Kidney (tissue), 14 donors: ENCODE results near the gene SLC7A1. TPM values are rescaled to one million over a fixed set of nuclear protein-coding genes. Genes with fewer than 3 reads are reported as not detected.

Experiments used
- DNase-seq, 5 donors: peaks; one replicate each; pipeline ENCODE4 v3.0.0-alpha.2; 2013 to 2020
- FAIRE-seq: peaks from 2 replicates; lab custom pipeline; 2012; peaks lifted over from hg19 to GRCh38; lab: Jason Lieb, UNC
- H3K27ac ChIP-seq, 2 donors: one replicate each; pipeline ENCODE4 v1.7.0; 2013; ENCODE audit warnings: low read depth in 2 of 2, low read length in 2 of 2, inconsistent platforms in 1 of 2
- H3K27me3 ChIP-seq: one replicate; pipeline ENCODE4 v1.7.1; 2013; ENCODE audit warnings: low read length, inconsistent platforms; ENCODE audit not compliant: control insufficient read depth, insufficient read depth
- H3K36me3 ChIP-seq, 3 donors: one replicate each; pipeline versions ENCODE4 v1.7.0 to v1.7.1; 2013; ENCODE audit warnings: low read length in 3 of 3, control low read depth in 1 of 3, inconsistent platforms in 1 of 3; ENCODE audit not compliant: insufficient read depth in 3 of 3, control insufficient read depth in 2 of 3
- H3K4me1 ChIP-seq, 3 donors: one replicate each; pipeline versions ENCODE4 v1.7.0 to v1.7.1; 2013; ENCODE audit warnings: low read length in 3 of 3, inconsistent platforms in 1 of 3, low read depth in 1 of 3; ENCODE audit not compliant: control insufficient read depth in 2 of 3, insufficient read depth in 2 of 3
- H3K4me3 ChIP-seq, 3 donors: one replicate each; pipeline versions ENCODE4 v1.7.0 to v1.8.1; 2013; ENCODE audit warnings: low read length in 3 of 3, control low read depth in 1 of 3, inconsistent platforms in 1 of 3
- H3K9ac ChIP-seq, 3 donors: one replicate each; pipeline versions ENCODE4 v1.7.0 to v1.7.1; 2013; ENCODE audit warnings: low read length in 3 of 3, control low read depth in 1 of 3, inconsistent platforms in 1 of 3
- H3K9me3 ChIP-seq, 3 donors: one replicate each; pipeline versions ENCODE4 v1.7.0 to v1.7.1; 2013; ENCODE audit warnings: low read length in 3 of 3, control low read depth in 1 of 3, inconsistent platforms in 1 of 3; ENCODE audit not compliant: control insufficient read depth in 2 of 3, insufficient read depth in 1 of 3
- intact Hi-C: fragments of 100-400 bp; cut with DNase I; formaldehyde crosslinking; loops from one replicate; pipeline ENCODE4 v1.11.1; 2022
- polyA plus RNA-seq: library from polyadenylated mRNA; stranded (reverse); fragments of 350-450 nt; fragmentation: Illumina TruSeq; extraction: RNeasy Lipid Tissue Mini Kit (QIAGEN cat#74804); gene quantifications from one replicate; pipeline ENCODE4 v1.2.3, GENCODE V29; 2014; ENCODE audit warnings: low read depth, low replicate concordance; ENCODE audit not compliant: insufficient read depth
- total RNA-seq: library from RNA; stranded (reverse); fragmentation: NEBNext Ultra II Directional; extraction: Animal tissue kit (Norgen Biotek cat#: 25700); gene quantifications from one replicate; pipeline ENCODE4 v1.2.1, GENCODE V29; 2021
- TF ChIP-seq, protein P1 (sequence below): IDR thresholded peaks from 3 replicates; pipeline ENCODE4 v1.5.1; 2012; ENCODE audit warnings: mild to moderate bottlenecking, moderate library complexity, borderline replicate concordance; ENCODE audit not compliant: insufficient read depth; ENCODE audit errors: extremely low read depth
- donor health status: control.
- donor health status: control.
- donor health status: control.
- donor health status: control.
- donor health status: control.
- donor health status: DM: yes; HTN: yes; CAD: no.
- donor health status: Normal renal cell carcinoma (clear cell type).

The SLC7A1 gene
- total and polyA plus RNA-seq, 2 donors from 2014 or later = 2.8 to 64.5 TPM

DNA sequence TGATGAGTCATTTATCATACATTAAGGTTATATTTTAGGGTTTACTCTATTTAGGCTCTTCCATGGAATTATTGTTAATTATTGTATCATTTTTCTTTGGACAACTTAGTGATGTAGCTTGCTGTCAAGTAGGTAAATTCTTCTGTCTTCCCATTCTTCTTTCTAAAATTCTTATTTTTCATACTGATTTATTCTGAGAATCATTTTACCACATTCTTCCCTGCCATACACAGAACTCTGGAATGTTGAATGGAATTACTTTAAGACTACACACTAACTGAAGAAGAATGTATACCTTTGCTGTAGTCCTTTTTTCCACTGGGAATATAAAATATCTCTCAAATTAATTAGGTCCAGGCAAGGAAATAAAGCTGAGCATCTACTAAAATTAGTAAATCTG is 24.5 kb upstream of the SLC7A1 start:
- no peak for FAIRE-seq
- no peak overlapping the region for H3K27ac ChIP-seq
- no peak overlapping the region for H3K4me3 ChIP-seq
- H3K4me1 ChIP-seq = no peaks in the 10 kb centered on the region
- no peaks in the 10 kb centered on the region for H3K27me3 ChIP-seq
- H3K9me3 ChIP-seq = no peaks in the 10 kb centered on the region
- intact Hi-C loops = no loop called here
- H3K36me3 ChIP-seq = no peaks in the 10 kb centered on the region
- no peak overlapping the region for H3K9ac ChIP-seq
- DNase-seq = no peak
- TF ChIP-seq, protein P1, sequence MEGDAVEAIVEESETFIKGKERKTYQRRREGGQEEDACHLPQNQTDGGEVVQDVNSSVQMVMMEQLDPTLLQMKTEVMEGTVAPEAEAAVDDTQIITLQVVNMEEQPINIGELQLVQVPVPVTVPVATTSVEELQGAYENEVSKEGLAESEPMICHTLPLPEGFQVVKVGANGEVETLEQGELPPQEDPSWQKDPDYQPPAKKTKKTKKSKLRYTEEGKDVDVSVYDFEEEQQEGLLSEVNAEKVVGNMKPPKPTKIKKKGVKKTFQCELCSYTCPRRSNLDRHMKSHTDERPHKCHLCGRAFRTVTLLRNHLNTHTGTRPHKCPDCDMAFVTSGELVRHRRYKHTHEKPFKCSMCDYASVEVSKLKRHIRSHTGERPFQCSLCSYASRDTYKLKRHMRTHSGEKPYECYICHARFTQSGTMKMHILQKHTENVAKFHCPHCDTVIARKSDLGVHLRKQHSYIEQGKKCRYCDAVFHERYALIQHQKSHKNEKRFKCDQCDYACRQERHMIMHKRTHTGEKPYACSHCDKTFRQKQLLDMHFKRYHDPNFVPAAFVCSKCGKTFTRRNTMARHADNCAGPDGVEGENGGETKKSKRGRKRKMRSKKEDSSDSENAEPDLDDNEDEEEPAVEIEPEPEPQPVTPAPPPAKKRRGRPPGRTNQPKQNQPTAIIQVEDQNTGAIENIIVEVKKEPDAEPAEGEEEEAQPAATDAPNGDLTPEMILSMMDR = no peak

DNA sequence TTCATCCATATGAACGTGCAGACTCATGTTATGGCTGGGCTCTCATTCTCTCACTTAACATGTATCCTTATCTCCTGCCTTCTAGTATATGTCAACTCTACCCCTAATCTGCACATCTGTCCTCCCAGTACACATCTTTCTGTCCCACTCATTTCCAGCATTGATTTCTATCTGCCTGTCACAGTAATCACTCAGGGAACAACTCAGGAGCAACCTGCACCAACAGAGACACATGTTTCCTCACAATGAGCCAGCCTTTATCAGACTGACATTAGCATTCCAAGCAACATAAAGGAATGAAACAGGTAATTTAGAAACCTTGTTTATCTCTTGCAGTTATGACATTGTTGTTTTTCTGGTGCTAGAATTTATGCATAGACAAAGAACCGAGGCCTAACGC is 17.6 kb upstream of the SLC7A1 start:
- intact Hi-C loops = no loop called here
- Histone ChIP-seq H3K27ac (no peak overlapping the region), H3K9me3 (no peaks in the 10 kb centered on the region), H3K9ac (no peak overlapping the region), H3K4me3 (no peak overlapping the region), H3K27me3 (no peaks in the 10 kb centered on the region), H3K4me1 (no peaks in the 10 kb centered on the region), H3K36me3 (no peaks in the 10 kb centered on the region)
- TF ChIP-seq, protein P1 = no peak
- DNase-seq (no peak), FAIRE-seq (no peak)

DNA sequence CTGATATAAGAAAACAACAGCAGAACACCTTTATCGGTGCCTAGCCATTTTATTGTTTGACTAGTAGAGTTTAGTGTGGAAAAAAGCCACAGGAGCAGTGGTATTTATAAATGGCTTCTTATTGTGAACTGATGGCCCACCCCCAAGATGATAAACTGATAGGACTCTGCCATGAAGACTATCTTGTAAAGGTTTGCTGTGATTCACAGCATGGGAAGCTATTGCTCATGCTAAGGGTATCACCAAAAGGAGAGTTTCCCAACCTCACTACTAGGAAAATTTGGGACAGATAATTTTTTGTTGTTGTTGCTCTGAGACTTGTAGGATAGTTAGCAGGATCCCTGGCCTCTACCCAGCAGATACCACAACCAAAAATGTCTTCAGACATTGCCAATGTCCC is 12.0 kb upstream of the SLC7A1 start:
- TF ChIP-seq, protein P1 = no peak
- Histone ChIP-seq H3K27me3 (no peaks in the 10 kb centered on the region), H3K9me3 (no peaks in the 10 kb centered on the region), H3K36me3 (no peaks in the 10 kb centered on the region), H3K4me1 (no peaks in the 10 kb centered on the region), H3K9ac (no peak overlapping the region), H3K27ac (no peak overlapping the region), H3K4me3 (no peak overlapping the region)
- intact Hi-C loops = no loop called here
- FAIRE-seq (no peak), DNase-seq (no peak)

DNA sequence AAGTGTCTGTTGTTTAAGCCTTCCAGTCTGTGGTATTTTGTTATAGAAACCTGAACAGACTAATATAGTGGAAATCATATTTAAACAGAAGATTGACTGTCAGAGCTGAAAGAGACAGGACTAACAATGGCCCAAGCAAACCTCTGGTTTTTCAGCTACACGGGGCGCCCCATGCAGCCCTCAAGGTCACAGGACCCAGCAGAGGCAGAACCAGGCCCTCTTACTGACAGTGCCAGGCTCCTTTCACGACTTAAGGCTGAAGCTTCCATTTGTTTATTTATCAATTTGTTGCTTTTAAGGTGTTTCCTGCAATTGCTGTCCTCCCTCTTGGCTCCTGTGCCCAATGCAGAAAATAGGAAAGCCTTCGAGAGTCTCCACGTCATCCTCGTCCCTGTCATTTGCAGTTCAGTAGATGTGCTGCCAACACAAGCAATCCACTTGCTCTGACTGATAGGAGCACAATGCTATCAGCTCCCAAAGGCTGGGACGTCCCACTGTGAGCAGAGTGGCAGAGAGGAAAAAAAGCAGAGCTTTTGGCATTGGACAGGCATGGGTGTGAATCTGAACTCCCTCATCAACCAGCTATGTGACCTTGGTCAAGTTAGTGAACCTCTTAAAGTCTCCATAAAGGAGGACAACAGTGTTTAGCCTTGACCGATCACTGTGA is 10.5 kb upstream of the SLC7A1 start:
- intact Hi-C loops = no loop called here
- no peak for FAIRE-seq
- no peaks in the 10 kb centered on the region for H3K27me3 ChIP-seq
- H3K4me1 ChIP-seq = no peaks in the 10 kb centered on the region
- DNase-seq = no peak
- H3K9me3 ChIP-seq = no peaks in the 10 kb centered on the region
- H3K4me3 ChIP-seq = no peak overlapping the region
- H3K36me3 ChIP-seq = no peaks in the 10 kb centered on the region
- H3K27ac ChIP-seq = no peak overlapping the region
- no peak overlapping the region for H3K9ac ChIP-seq
- TF ChIP-seq, protein P1 = no peak
